Bronchial epithelial cell (primary cell): ENCODE data around the gene NUDT15. TPM values are rescaled to one million over a fixed set of nuclear protein-coding genes. Genes with fewer than 3 reads are reported as not detected.

Source experiments
- DNase-seq: peaks from one replicate; pipeline ENCODE4 v3.0.0-alpha.2; 2010; ENCODE audit warnings: low read depth
- FAIRE-seq: peaks from 2 replicates; lab custom pipeline; 2011; peaks lifted over from hg19 to GRCh38; lab: Jason Lieb, UNC
- H3K27me3 ChIP-seq: 2 replicates; pipeline ENCODE4 v1.5.1; 2011; ENCODE audit warnings: low read length; ENCODE audit not compliant: control insufficient read depth, insufficient read depth
- H3K36me3 ChIP-seq: 2 replicates; pipeline ENCODE4 v1.5.1; 2011; ENCODE audit warnings: low read length; ENCODE audit not compliant: control insufficient read depth, insufficient read depth
- H3K4me3 ChIP-seq: 2 replicates; pipeline ENCODE4 v1.5.1; 2011; ENCODE audit warnings: mild to moderate bottlenecking, low read depth, low read length, control low read depth
- total RNA-seq: library from RNA; depleted of rRNA; stranded (reverse); fragments of >200 nt; gene quantifications from 2 replicates; pipeline ENCODE4 v1.2.1, GENCODE V29; 2014
- TF ChIP-seq, protein P1 (sequence below): IDR thresholded peaks from 2 replicates; pipeline ENCODE4 v1.5.1; 2011; ENCODE audit warnings: mild to moderate bottlenecking, moderate library complexity, low read length, control low read depth, inconsistent platforms; ENCODE audit not compliant: insufficient read depth, severe bottlenecking

Gene NUDT15
- total RNA-seq, 1 donor from 2014 or later = 25.3 TPM

DNA sequence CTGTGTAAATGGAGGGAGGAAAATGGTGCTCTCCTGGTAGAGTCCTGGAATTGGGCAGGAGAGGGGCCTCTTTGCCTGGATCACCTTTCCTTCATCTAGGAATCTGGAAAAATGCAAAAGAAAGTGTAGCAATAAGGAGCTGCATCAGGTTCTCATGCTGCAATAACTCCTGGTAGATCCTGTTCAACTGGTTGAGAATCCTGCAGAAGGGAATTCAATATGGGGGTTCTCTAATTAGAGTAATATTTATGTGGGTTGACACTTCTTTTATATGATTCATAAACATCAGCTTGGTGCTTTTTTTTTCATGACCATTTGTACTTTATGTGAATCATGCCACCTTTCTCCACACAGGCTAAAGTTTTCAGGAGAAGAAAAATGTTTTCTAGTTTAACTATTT, 9.5 kb upstream of the NUDT15 start:
- TF ChIP-seq, protein P1, sequence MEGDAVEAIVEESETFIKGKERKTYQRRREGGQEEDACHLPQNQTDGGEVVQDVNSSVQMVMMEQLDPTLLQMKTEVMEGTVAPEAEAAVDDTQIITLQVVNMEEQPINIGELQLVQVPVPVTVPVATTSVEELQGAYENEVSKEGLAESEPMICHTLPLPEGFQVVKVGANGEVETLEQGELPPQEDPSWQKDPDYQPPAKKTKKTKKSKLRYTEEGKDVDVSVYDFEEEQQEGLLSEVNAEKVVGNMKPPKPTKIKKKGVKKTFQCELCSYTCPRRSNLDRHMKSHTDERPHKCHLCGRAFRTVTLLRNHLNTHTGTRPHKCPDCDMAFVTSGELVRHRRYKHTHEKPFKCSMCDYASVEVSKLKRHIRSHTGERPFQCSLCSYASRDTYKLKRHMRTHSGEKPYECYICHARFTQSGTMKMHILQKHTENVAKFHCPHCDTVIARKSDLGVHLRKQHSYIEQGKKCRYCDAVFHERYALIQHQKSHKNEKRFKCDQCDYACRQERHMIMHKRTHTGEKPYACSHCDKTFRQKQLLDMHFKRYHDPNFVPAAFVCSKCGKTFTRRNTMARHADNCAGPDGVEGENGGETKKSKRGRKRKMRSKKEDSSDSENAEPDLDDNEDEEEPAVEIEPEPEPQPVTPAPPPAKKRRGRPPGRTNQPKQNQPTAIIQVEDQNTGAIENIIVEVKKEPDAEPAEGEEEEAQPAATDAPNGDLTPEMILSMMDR = no peak
- DNase-seq (peak; percentile 61), FAIRE-seq (no peak)

DNA sequence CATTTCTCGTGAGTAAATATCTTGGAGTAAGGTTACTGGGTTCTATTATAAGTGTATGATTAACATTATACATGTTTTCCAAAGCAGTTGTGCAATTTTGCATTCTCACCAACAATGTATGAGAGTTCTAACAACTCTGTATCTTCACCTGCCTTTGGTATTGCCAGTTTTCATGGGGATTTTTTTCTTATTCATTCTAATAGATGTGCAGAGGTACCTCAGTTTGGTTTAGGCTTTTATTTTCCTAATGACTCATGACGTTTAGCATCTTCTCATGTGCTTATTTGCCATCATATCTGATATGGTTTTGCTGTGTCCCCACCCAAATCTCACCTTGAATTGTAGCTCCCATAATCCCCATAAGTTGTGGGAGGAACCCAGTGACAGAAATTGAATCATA, 7.7 kb upstream of the NUDT15 start:
- Histone ChIP-seq H3K27me3 (no peaks in the 10 kb centered on the region), H3K36me3 (peaks cover 1% of the 10 kb centered on the region), H3K4me3 (no peak overlapping the region)
- DNase-seq = no peak
- FAIRE-seq = no peak
- TF ChIP-seq, protein P1 = no peak

More for the DNA sequence above, 9.5 kb upstream of the NUDT15 start:
- peaks cover 1% of the 10 kb centered on the region for H3K36me3 ChIP-seq
- H3K27me3 ChIP-seq = no peaks in the 10 kb centered on the region
- H3K4me3 ChIP-seq = no peak overlapping the region

- TF ChIP-seq, protein P1 = no peak
- DNase-seq (no peak), FAIRE-seq (no peak)
- Histone ChIP-seq H3K27me3 (no peaks in the 10 kb centered on the region), H3K36me3 (peaks cover 2% of the 10 kb centered on the region), H3K4me3 (no peak overlapping the region)
Observed at GRCh38 chr13:48038761-48039160, 1.2 kb downstream of the NUDT15 start.

- DNase-seq = no peak
- H3K4me3 ChIP-seq = no peak overlapping the region
- no peak for FAIRE-seq
- peaks cover 2% of the 10 kb centered on the region for H3K36me3 ChIP-seq
- H3K27me3 ChIP-seq = no peaks in the 10 kb centered on the region
- TF ChIP-seq, protein P1 = no peak
Observed at GRCh38 chr13:48040049-48040448, 2.5 kb downstream of the NUDT15 start.

GRCh38 chr13:48040896-48041295, 3.4 kb downstream of the NUDT15 start:
- Histone ChIP-seq H3K27me3 (no peaks in the 10 kb centered on the region), H3K4me3 (no peak overlapping the region), H3K36me3 (peaks cover 2% of the 10 kb centered on the region)
- FAIRE-seq (no peak), DNase-seq (no peak)
- TF ChIP-seq, protein P1 = no peak

DNA sequence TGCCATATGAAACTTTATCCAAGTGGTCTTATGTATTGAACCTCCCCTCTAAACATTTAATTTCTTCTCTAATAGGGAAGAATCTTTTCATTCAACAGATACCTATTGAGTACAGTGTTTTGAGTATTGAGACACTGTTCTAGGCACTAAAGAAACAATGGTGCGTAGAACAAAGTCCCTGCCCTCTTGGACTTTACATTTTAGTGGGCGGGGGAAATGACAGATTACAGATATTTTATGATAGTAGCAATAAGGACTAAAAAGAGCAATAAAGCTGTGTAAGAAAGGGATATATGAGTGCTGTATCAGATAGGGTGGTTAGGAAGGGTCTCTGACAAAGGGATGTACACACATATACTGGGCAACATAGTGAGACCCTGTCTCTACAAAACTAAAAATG, 5.4 kb downstream of the NUDT15 start:
- peaks cover 2% of the 10 kb centered on the region for H3K36me3 ChIP-seq
- no peaks in the 10 kb centered on the region for H3K27me3 ChIP-seq
- TF ChIP-seq, protein P1 = no peak
- DNase-seq = no peak
- FAIRE-seq = no peak
- no peak overlapping the region for H3K4me3 ChIP-seq
